H9 (cell line): Measurements from ENCODE around the gene MILR1. TPM values are rescaled to one million over a fixed set of nuclear protein-coding genes. Genes with fewer than 3 reads are reported as not detected.

Source experiments
- DNase-seq: peaks from one replicate; pipeline ENCODE4 v3.0.0-alpha.2; 2017
- H2AFZ ChIP-seq: one replicate; pipeline ENCODE4 v1.6.1; 2013; ENCODE audit warnings: mild to moderate bottlenecking, low read length, control low read depth, moderate library complexity
- H2AK5ac ChIP-seq: 2 replicates; pipeline ENCODE4 v1.6.1; 2013; ENCODE audit warnings: low read length, control low read depth, mixed read lengths; ENCODE audit not compliant: insufficient read length
- H2BK120ac ChIP-seq: one replicate; pipeline ENCODE4 v1.6.1; 2013; ENCODE audit warnings: low read depth, mild to moderate bottlenecking, low read length, control low read depth, inconsistent platforms; ENCODE audit not compliant: poor library complexity, severe bottlenecking
- H2BK12ac ChIP-seq: 2 replicates; pipeline ENCODE4 v1.6.1; 2013; ENCODE audit warnings: low read length, control low read depth, mixed read lengths, low read depth; ENCODE audit not compliant: insufficient read length
- H2BK15ac ChIP-seq: 2 replicates; pipeline ENCODE4 v1.6.1; 2013; ENCODE audit warnings: low read depth, low read length, control low read depth
- H2BK20ac ChIP-seq: one replicate; pipeline ENCODE4 v1.6.1; 2013; ENCODE audit warnings: low read depth, mild to moderate bottlenecking, low read length, control low read depth, inconsistent platforms; ENCODE audit not compliant: poor library complexity, severe bottlenecking
- H2BK5ac ChIP-seq: 2 replicates; pipeline ENCODE4 v1.6.1; 2013; ENCODE audit warnings: low read length, control low read depth, mixed read lengths; ENCODE audit not compliant: insufficient read length
- H3K14ac ChIP-seq: 2 replicates; pipeline ENCODE4 v1.6.1; 2013; ENCODE audit warnings: low read length, control low read depth; ENCODE audit not compliant: insufficient read depth
- H3K18ac ChIP-seq: 2 replicates; pipeline ENCODE4 v1.6.1; 2013; ENCODE audit warnings: low read depth, mild to moderate bottlenecking, mixed read lengths, low read length, control low read depth; ENCODE audit not compliant: insufficient read length
- H3K23ac ChIP-seq: 2 replicates; pipeline ENCODE4 v1.6.1; 2013; ENCODE audit warnings: low read length, control low read depth, mixed read lengths, low read depth; ENCODE audit not compliant: insufficient read length
- H3K23me2 ChIP-seq: 2 replicates; pipeline ENCODE4 v1.6.1; 2013; ENCODE audit warnings: low read depth, mild to moderate bottlenecking, mixed read lengths, low read length, control low read depth; ENCODE audit not compliant: insufficient read length, poor library complexity, severe bottlenecking
- H3K27ac ChIP-seq: 2 replicates; pipeline ENCODE4 v1.5.1; 2013; ENCODE audit warnings: low read length, control low read depth, mixed read lengths, low read depth; ENCODE audit not compliant: insufficient read length
- H3K27me3 ChIP-seq: 2 replicates; pipeline ENCODE4 v1.6.1; 2013; ENCODE audit warnings: low read length, control low read depth, inconsistent platforms; ENCODE audit not compliant: insufficient read depth
- H3K4ac ChIP-seq: 2 replicates; pipeline ENCODE4 v1.6.1; 2013; ENCODE audit warnings: low read depth, mild to moderate bottlenecking, control low read depth, inconsistent platforms, low read length, moderate library complexity
- H3K4me1 ChIP-seq: 2 replicates; pipeline ENCODE4 v1.6.1; 2013; ENCODE audit warnings: low read length, control low read depth, inconsistent platforms; ENCODE audit not compliant: insufficient read depth
- H3K4me2 ChIP-seq: 2 replicates; pipeline ENCODE4 v1.6.1; 2013; ENCODE audit warnings: low read length, control low read depth, mixed read lengths; ENCODE audit not compliant: insufficient read length, insufficient read depth
- H3K56ac ChIP-seq: 2 replicates; pipeline ENCODE4 v1.6.1; 2013; ENCODE audit warnings: low read depth, mild to moderate bottlenecking, mixed read lengths, low read length, control low read depth; ENCODE audit not compliant: insufficient read length
- H3K79me1 ChIP-seq: 2 replicates; pipeline ENCODE4 v1.6.1; 2013; ENCODE audit warnings: low read depth, mild to moderate bottlenecking, moderate library complexity, low read length, control low read depth, inconsistent platforms; ENCODE audit not compliant: insufficient read depth, poor library complexity, severe bottlenecking
- H3K79me2 ChIP-seq: 2 replicates; pipeline ENCODE4 v1.6.1; 2013; ENCODE audit warnings: low read length, control low read depth, inconsistent platforms; ENCODE audit not compliant: insufficient read depth
- H3K9ac ChIP-seq: 2 replicates; pipeline ENCODE4 v1.6.1; 2013; ENCODE audit warnings: low read length, control low read depth, mixed read lengths; ENCODE audit not compliant: insufficient read length; ENCODE audit errors: extremely low read depth
- H3K9me3 ChIP-seq: one replicate; pipeline ENCODE4 v1.6.1; 2013; ENCODE audit warnings: low read depth, low read length, inconsistent platforms; ENCODE audit not compliant: control insufficient read depth
- H3T11ph ChIP-seq: one replicate; pipeline ENCODE4 v1.6.1; 2013; ENCODE audit warnings: mild to moderate bottlenecking, low read length, control low read depth, inconsistent platforms
- H4K20me1 ChIP-seq: one replicate; pipeline ENCODE4 v1.6.1; 2013; ENCODE audit not compliant: control insufficient read depth, insufficient read length, insufficient read depth
- H4K5ac ChIP-seq: 2 replicates; pipeline ENCODE4 v1.6.1; 2013; ENCODE audit warnings: low read depth, mild to moderate bottlenecking, mixed read lengths, low read length, control low read depth; ENCODE audit not compliant: insufficient read length
- H4K8ac ChIP-seq: replicated peaks from 2 replicates; pipeline ENCODE4 v1.6.1; 2013; ENCODE audit warnings: low read length, control low read depth, mixed read lengths, low read depth; ENCODE audit not compliant: insufficient read length
- H4K91ac ChIP-seq: 2 replicates; pipeline ENCODE4 v1.6.1; 2013; ENCODE audit warnings: low read depth, mild to moderate bottlenecking, moderate library complexity, mixed read lengths, low read length, control low read depth; ENCODE audit not compliant: insufficient read length
- H3K27ac Mint-ChIP-seq, 3 experiments: 2 replicates in 2 of 3; 3 replicates in 1 of 3; pipeline ENCODE4 v1.8.0; 2020 to 2021; ENCODE audit warnings: mixed read lengths in 3 of 3, mild to moderate bottlenecking in 1 of 3, moderate library complexity in 1 of 3
- H3K27me3 Mint-ChIP-seq: 2 replicates; pipeline ENCODE4 v1.8.0; 2021; ENCODE audit warnings: low read depth, mild to moderate bottlenecking, moderate library complexity, mixed read lengths
- H3K36me3 Mint-ChIP-seq, 3 experiments: 2 replicates in 2 of 3; 3 replicates in 1 of 3; pipeline ENCODE4 v1.8.0; 2020 to 2021; ENCODE audit warnings: low read depth in 3 of 3, mixed read lengths in 3 of 3; ENCODE audit not compliant: insufficient read depth in 1 of 3
- H3K4me1 Mint-ChIP-seq, 2 experiments: 2 replicates each; pipeline ENCODE4 v1.8.0; 2020; ENCODE audit warnings: mixed read lengths in 2 of 2
- H3K4me3 Mint-ChIP-seq, 2 experiments: 2 replicates in 1 of 2; 3 replicates in 1 of 2; pipeline ENCODE4 v1.8.0; 2020 to 2021; ENCODE audit warnings: mild to moderate bottlenecking in 2 of 2, mixed read lengths in 2 of 2, moderate library complexity in 1 of 2
- H3K9me3 Mint-ChIP-seq, 2 experiments: 2 replicates in 1 of 2; 3 replicates in 1 of 2; pipeline ENCODE4 v1.8.0; 2020; ENCODE audit warnings: mild to moderate bottlenecking in 2 of 2, mixed read lengths in 2 of 2, moderate library complexity in 1 of 2
- WGBS: extraction: QIAGEN DNeasy Blood & Tissue Kit; methylation state at CpG from one replicate; pipeline ENCODE4 v1.1.7; 2013; ENCODE audit warnings: missing lambda C conversion rate, low lambda C conversion rate, mixed read lengths; ENCODE audit not compliant: insufficient read length; ENCODE audit errors: extremely low coverage; 5-methylcytosine and 5-hydroxymethylcytosine counted together
- microRNA-seq: library from miRNA; unstranded; fragments of <30 nt; microRNA quantifications from one replicate; pipeline ENCODE4, GENCODE V29; 2020; ENCODE audit warnings: borderline microRNAs expressed
- total RNA-seq: library from RNA; stranded (reverse); gene quantifications from 2 replicates; pipeline ENCODE4 v1.2.1, GENCODE V29; 2021
- TF ChIP-seq, protein P1 (sequence below): fragments of 200-600 bp; sonication (generic); conservative IDR thresholded peaks from 3 replicates; pipeline ENCODE4 v1.8.0; 2021; ENCODE audit warnings: antibody characterized with exemption, mild to moderate bottlenecking

MILR1 gene
- total RNA-seq, 1 experiment from 2014 or later: not detected

- Histone ChIP-seq H3K18ac (no peak overlapping the region), H3T11ph (no peak overlapping the region), H3K79me1 (peaks cover 7% of the 10 kb centered on the region), H3K79me2 (no peaks in the 10 kb centered on the region), H3K27me3 (no peaks in the 10 kb centered on the region), H3K4ac (no peak overlapping the region), H3K23ac (no peak overlapping the region), H2BK12ac (no peak overlapping the region), H3K27ac (no peak overlapping the region), H3K9ac (no peak overlapping the region), H2BK15ac (no peak overlapping the region), H3K4me2 (no peak overlapping the region), H3K23me2 (no peaks in the 10 kb centered on the region), H2AFZ (no peak overlapping the region), H4K8ac (no peak overlapping the region), H4K20me1 (no peaks in the 10 kb centered on the region), H4K5ac (no peak overlapping the region), H2AK5ac (no peak overlapping the region), H2BK5ac (no peak overlapping the region), H2BK120ac (no peak overlapping the region), H3K9me3 (no peaks in the 10 kb centered on the region), H4K91ac (no peak overlapping the region), H3K4me1 (no peaks in the 10 kb centered on the region), H3K56ac (no peak overlapping the region), H2BK20ac (no peak overlapping the region), H3K14ac (no peak overlapping the region)
- TF ChIP-seq, protein P1, sequence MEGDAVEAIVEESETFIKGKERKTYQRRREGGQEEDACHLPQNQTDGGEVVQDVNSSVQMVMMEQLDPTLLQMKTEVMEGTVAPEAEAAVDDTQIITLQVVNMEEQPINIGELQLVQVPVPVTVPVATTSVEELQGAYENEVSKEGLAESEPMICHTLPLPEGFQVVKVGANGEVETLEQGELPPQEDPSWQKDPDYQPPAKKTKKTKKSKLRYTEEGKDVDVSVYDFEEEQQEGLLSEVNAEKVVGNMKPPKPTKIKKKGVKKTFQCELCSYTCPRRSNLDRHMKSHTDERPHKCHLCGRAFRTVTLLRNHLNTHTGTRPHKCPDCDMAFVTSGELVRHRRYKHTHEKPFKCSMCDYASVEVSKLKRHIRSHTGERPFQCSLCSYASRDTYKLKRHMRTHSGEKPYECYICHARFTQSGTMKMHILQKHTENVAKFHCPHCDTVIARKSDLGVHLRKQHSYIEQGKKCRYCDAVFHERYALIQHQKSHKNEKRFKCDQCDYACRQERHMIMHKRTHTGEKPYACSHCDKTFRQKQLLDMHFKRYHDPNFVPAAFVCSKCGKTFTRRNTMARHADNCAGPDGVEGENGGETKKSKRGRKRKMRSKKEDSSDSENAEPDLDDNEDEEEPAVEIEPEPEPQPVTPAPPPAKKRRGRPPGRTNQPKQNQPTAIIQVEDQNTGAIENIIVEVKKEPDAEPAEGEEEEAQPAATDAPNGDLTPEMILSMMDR: no peak
- WGBS: no CpG with 5 or more reads among the region's 1 CpG
- H3K27ac Mint-ChIP-seq: no peak overlapping the region
- no peak overlapping the region for H3K4me3 Mint-ChIP-seq
- peaks cover 2 to 5% of the 10 kb centered on the region in 2 experiments for H3K4me1 Mint-ChIP-seq
- peaks cover 45 to 90% (median 80%) of the 10 kb centered on the region in 3 experiments; a peak in 6 of 7 replicates for H3K36me3 Mint-ChIP-seq
- H3K9me3 Mint-ChIP-seq: no peaks in the 10 kb centered on the region
- H3K27me3 Mint-ChIP-seq: no peaks in the 10 kb centered on the region
- DNase-seq: no peak
These were observed 66.9 kb downstream of the MILR1 start for GRCh38 chr17:64515829-64516228.

Small RNA genes within 50 kb of the gene (microRNA-seq; reads per million reads assigned to microRNA genes)
- gene MIR1273E: not detected
- gene MIR3064: 0.70 reads per million
- not detected for gene MIR5047

Other genes with a start within 250 kb of the MILR1 start
- gene TEX2, start 185.9 kb upstream of the MILR1 start, total RNA-seq: 12.2 and 12.4 TPM in 2 replicates
- 0.15 and 0.17 TPM in 2 replicates for gene PECAM1, start 58.3 kb upstream of the MILR1 start, total RNA-seq
- 33.0 and 35.5 TPM in 2 replicates for gene POLG2, start 47.9 kb downstream of the MILR1 start, total RNA-seq
- gene DDX5, start 57.2 kb downstream of the MILR1 start, total RNA-seq: 864 and 869 TPM in 2 replicates
- gene CEP95, start 57.9 kb downstream of the MILR1 start, total RNA-seq: 61.9 and 67.3 TPM in 2 replicates
- 33.0 and 35.3 TPM in 2 replicates for gene SMURF2, start 213.2 kb downstream of the MILR1 start, total RNA-seq